NCI-H524 treated with DMSO at 0.1 percent for 48 hours (cell line): ENCODE data around the gene ZNF846.
"Not testable (repeated sequence)": the region's sequence is repeated elsewhere in the genome, so short reads cannot be mapped to it uniquely, and the experiment has no call there.

ENCODE experiments used
- DNase-seq: peaks from one replicate; lab custom pipeline; 2025; lab: John Stamatoyannopoulos, UW

Gene ZNF846

DNA sequence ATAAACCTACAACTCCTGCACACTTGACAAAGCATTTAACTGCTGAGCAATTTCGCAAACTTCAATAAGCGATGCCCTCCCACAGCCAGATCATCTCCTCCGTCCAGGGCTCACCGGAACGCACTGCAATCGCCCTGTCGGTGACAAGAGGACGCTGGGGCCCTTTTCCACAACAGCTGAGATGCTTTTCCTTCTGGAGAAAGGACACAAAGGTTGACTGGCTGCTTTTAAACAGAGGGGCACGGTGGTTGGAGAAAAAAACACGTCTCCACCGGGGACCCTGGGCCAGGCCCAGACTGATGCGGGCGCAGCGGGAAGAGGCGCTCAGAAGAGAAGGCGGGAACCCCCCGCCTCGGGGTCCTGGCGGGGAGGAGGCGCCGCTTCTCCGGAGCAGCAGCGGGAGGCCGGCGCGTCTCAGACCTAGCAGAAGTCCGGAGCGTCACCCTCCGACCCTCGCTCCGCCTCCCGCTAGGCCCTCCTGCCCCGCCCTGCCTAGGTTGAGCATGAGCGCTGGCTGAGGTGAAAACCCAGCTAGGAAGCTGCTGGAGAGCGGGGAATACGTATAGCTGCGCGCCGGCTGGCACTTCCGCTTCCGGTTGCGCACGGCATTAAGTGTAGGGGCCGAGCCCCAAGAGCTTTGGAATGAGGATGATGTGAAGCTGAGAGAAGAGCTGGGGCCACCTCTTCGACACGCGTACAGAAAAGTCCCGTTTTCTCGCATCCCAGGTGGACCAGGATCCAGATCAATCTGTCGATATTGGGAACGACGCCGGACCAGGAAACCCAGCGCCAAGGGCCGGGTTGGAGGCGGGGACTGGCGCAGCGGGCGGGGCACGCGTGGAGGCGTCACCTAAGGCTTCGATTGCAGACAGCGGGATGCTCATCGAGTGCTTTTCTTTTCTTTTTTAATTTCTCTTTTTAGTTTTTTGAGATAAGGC lies at the start of gene ZNF846:
TSS of gene ZNF846 (minus strand) at position 564 of the 938 bp plus-strand sequence. CDS start 3,788 bp downstream, outside the sequence.
- DNase-seq = peak; percentile 74

GRCh38 chr19:9818175-9818733 lies 49.7 kb upstream of the ZNF846 start:
- no peak for DNase-seq

DNA sequence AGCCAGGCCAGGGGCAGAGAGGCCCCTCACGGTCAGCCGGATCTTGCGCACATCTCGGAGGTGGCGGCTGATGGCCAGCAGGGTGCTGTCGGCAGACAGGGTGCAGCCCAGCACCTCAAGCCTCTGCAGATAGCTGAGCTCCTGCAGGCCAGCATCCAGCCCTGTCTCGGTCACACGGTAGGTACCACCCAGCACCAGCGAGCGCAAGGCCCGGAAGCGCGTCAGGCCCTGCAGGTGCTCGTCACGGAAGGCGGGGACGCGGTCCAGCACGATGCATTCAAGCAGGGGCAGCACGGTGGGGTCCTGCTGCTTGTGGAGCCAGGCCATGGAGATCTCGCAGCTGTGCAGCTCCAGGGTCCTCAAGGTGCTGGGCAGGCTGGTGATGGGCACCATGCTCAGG lies 42.6 kb upstream of the ZNF846 start:
- DNase-seq = no peak

- no peak for DNase-seq
Observed at GRCh38 chr19:9808855-9809824, 40.6 kb upstream of the ZNF846 start.

- DNase-seq = no peak
Observed at GRCh38 chr19:9806803-9807202, 38.3 kb upstream of the ZNF846 start.

- DNase-seq = no peak
Observed at GRCh38 chr19:9801976-9802375, 33.4 kb upstream of the ZNF846 start.

GRCh38 chr19:9799162-9799561 lies 30.6 kb upstream of the ZNF846 start:
- DNase-seq = no peak

GRCh38 chr19:9797871-9798270 lies 29.3 kb upstream of the ZNF846 start:
- DNase-seq = no peak

GRCh38 chr19:9796113-9796773 lies 27.7 kb upstream of the ZNF846 start:
- peak; percentile 62 for DNase-seq

DNA sequence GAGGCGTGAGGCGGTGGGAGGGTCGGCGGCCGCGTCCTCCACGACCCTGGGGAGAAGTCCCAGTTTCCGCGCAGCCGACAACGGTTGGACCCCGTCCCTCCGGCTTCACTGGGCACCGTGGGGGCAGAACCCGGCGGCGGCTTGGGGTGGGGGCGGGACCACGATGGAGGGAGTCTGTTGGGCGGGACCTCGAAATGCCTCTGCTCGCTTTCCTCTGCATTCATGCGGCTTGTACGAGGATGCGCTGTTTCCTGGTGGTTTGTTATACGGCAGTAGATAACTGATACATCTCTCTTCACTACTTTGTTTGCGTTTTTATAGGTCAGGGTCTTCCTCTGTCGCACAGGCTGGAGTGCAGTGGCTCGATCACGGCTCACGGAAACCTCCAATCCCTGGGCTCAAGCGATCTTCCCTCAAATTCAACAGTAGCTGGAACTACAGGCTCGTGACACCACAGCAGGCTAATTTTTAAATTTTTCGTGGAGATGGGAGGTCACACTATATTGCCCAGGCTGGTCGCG lies 24.6 kb upstream of the ZNF846 start:
- no peak for DNase-seq

- peak; percentile 15 for DNase-seq
Observed at GRCh38 chr19:9792206-9793070, 23.9 kb upstream of the ZNF846 start.

- peak; percentile 34 for DNase-seq
Observed at GRCh38 chr19:9791552-9792205, 23.1 kb upstream of the ZNF846 start.

DNA sequence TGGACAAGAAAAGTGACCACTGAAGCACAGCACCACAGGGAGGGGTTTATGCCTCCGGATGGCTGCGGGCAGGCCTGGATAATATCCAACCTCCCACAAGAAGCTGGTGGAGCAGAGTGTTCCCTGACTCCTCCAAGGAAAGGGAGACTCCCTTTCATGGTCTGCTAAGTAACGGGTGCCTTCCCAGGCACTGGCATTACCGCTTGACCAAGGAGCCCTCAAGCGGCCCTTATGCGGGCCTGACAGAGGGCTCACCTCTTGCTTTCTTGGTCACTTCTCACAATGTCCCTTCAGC lies 22.5 kb upstream of the ZNF846 start:
- DNase-seq = not testable (repeated sequence)

- not testable (repeated sequence) for DNase-seq
Observed at GRCh38 chr19:9789579-9789978, 21.0 kb upstream of the ZNF846 start.

GRCh38 chr19:9789066-9789465 lies 20.5 kb upstream of the ZNF846 start:
- DNase-seq = no peak

GRCh38 chr19:9788604-9789003 lies 20.1 kb upstream of the ZNF846 start:
- not testable (repeated sequence) for DNase-seq

DNA sequence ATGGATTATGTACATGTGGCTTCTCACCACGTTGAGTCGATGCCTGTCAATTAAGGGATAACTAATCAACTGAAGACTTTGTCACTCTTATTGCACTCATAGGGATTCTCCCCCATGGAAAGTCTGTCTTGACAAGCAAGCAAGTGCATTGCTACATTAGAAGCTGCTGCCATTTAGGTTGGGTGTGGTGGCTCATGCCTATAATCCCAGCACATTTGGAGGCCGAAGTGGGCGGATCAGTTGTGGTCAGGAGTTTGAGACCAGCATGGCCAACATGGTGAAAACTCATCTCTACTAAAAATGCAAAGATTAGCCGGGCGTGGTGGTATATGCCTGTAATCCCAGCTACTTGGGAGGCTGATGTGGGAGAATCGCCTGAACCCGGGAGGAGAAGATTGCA lies 18.3 kb upstream of the ZNF846 start:
- no peak for DNase-seq

GRCh38 chr19:9786342-9786741 lies 17.8 kb upstream of the ZNF846 start:
- no peak for DNase-seq

- DNase-seq = peak; percentile 61
Observed at GRCh38 chr19:9785367-9786331, 17.1 kb upstream of the ZNF846 start.
